ENCODE data around the gene GRPR. TPM values are rescaled to one million over a fixed set of nuclear protein-coding genes. Genes with fewer than 3 reads are reported as not detected.
"Not testable (repeated sequence)": the region's sequence is repeated elsewhere in the genome, so short reads cannot be mapped to it uniquely, and the experiment has no call there.

GRPR gene
- total RNA-seq, 2 donors from 2014 or later, result 0.37 TPM; not detected in 1

DNA sequence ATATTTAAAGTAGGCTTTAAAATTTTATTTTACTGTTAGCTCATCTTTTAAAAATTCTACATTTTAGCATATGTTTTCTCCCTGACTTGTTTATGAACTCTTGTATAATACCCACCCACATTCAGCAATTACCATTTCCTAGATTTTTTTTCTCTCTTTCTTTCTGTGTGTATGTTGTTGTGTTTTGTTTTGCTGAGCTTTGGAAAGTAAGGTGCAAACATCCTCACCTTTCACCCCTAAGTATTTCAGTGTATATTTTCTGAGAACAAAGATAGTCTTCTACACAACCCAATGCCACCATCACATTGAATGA lies 18.8 kb downstream of the GRPR start:
- no peak overlapping the region for H3K4me3 ChIP-seq
- H3K27me3 ChIP-seq, result no peaks in the 10 kb centered on the region
- H3K4me1 ChIP-seq, result no peaks in the 10 kb centered on the region
- H3K36me3 ChIP-seq, result no peaks in the 10 kb centered on the region
- no peak for DNase-seq (ENCODE audit: low spot score)
- no peaks in the 10 kb centered on the region for H3K9me3 ChIP-seq
- no peak overlapping the region for H3K27ac ChIP-seq
- TF ChIP-seq, protein P1, sequence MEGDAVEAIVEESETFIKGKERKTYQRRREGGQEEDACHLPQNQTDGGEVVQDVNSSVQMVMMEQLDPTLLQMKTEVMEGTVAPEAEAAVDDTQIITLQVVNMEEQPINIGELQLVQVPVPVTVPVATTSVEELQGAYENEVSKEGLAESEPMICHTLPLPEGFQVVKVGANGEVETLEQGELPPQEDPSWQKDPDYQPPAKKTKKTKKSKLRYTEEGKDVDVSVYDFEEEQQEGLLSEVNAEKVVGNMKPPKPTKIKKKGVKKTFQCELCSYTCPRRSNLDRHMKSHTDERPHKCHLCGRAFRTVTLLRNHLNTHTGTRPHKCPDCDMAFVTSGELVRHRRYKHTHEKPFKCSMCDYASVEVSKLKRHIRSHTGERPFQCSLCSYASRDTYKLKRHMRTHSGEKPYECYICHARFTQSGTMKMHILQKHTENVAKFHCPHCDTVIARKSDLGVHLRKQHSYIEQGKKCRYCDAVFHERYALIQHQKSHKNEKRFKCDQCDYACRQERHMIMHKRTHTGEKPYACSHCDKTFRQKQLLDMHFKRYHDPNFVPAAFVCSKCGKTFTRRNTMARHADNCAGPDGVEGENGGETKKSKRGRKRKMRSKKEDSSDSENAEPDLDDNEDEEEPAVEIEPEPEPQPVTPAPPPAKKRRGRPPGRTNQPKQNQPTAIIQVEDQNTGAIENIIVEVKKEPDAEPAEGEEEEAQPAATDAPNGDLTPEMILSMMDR (IDR thresholded peaks at IDR 0.05), result no peak

DNA sequence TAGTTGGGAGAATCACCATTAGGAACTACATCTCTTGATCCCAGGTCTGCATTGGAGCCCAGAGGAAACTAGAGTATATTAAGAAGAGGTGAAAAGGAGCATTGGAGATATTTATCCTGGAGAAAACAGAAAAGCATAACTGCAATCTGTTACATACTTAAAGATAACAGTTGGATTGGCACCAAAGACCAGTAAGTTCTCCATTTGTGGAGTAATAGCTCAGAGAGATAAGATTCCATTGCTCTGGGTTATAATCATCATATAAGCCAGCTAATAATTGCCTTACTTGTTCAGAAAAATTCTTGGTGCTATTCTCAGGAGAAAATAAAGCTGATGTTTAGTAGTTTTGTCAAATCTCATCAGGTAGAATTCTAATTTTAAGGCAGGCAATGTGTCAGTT lies 20.6 kb downstream of the GRPR start:
- Histone ChIP-seq H3K4me1 (no peaks in the 10 kb centered on the region), H3K36me3 (no peaks in the 10 kb centered on the region), H3K27ac (no peak overlapping the region), H3K9me3 (no peaks in the 10 kb centered on the region), H3K27me3 (no peaks in the 10 kb centered on the region), H3K4me3 (no peak overlapping the region)
- TF ChIP-seq, protein P1 (IDR thresholded peaks at IDR 0.05), result no peak
- DNase-seq (ENCODE audit: low spot score), result no peak

DNA sequence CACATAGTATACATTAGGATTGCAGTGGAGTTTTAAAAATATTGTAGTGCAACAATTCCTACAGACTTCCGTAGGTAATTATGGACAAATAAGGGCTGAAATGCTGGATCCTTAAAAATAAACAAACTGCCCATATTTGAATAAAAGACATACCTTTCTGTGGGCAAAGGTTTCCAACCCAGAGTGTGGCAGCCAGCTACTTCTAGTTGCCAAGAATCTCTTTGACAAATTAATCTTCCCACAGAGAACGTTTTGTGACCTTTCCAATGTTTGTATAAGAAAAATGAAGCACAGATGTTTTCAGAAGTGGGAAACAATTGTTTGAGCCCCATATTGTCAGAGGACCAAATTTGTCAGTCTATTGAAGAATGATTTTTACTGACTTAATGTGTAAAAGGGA lies 21.1 kb downstream of the GRPR start:
- no peaks in the 10 kb centered on the region for H3K9me3 ChIP-seq
- DNase-seq (ENCODE audit: low spot score), result no peak
- H3K27me3 ChIP-seq, result no peaks in the 10 kb centered on the region
- no peaks in the 10 kb centered on the region for H3K4me1 ChIP-seq
- no peak overlapping the region for H3K4me3 ChIP-seq
- no peaks in the 10 kb centered on the region for H3K36me3 ChIP-seq
- no peak overlapping the region for H3K27ac ChIP-seq
- TF ChIP-seq, protein P1 (IDR thresholded peaks at IDR 0.05), result no peak

GRCh38 chrX:16145093-16145492 lies 21.7 kb downstream of the GRPR start:
- not testable (repeated sequence) for H3K36me3 ChIP-seq; H3K27me3 ChIP-seq; H3K4me3 ChIP-seq; H3K27ac ChIP-seq; H3K4me1 ChIP-seq; H3K9me3 ChIP-seq; DNase-seq (ENCODE audit: low spot score)

- Histone ChIP-seq H3K27me3 (no peaks in the 10 kb centered on the region), H3K4me3 (no peak overlapping the region), H3K27ac (no peak overlapping the region)
Observed at GRCh38 chrX:16145656-16146055, 22.3 kb downstream of the GRPR start.

GRCh38 chrX:16148896-16149295 lies 25.5 kb downstream of the GRPR start:
- H3K4me1 ChIP-seq, result no peaks in the 10 kb centered on the region
- TF ChIP-seq, protein P1 (IDR thresholded peaks at IDR 0.05), result no peak
- H3K4me3 ChIP-seq, result no peak overlapping the region
- H3K27me3 ChIP-seq, result no peaks in the 10 kb centered on the region
- no peak for DNase-seq (ENCODE audit: low spot score)
- H3K36me3 ChIP-seq, result no peaks in the 10 kb centered on the region
- H3K27ac ChIP-seq, result no peak overlapping the region
- no peaks in the 10 kb centered on the region for H3K9me3 ChIP-seq

More at GRCh38 chrX:16145656-16146055, 22.3 kb downstream of the GRPR start:
- Histone ChIP-seq H3K9me3 (no peaks in the 10 kb centered on the region), H3K4me1 (no peaks in the 10 kb centered on the region), H3K36me3 (no peaks in the 10 kb centered on the region)
- no peak for DNase-seq (ENCODE audit: low spot score)
- TF ChIP-seq, protein P1 (IDR thresholded peaks at IDR 0.05), result no peak

All from right atrium auricular region (tissue), 2 donors.